NCI-H187 treated with DMSO at 0.1 percent for 48 hours (cell line): ENCODE data around the gene KRT5.

ENCODE experiments used
- DNase-seq: peaks from one replicate; lab custom pipeline; 2025; lab: John Stamatoyannopoulos, UW

Gene KRT5

DNA sequence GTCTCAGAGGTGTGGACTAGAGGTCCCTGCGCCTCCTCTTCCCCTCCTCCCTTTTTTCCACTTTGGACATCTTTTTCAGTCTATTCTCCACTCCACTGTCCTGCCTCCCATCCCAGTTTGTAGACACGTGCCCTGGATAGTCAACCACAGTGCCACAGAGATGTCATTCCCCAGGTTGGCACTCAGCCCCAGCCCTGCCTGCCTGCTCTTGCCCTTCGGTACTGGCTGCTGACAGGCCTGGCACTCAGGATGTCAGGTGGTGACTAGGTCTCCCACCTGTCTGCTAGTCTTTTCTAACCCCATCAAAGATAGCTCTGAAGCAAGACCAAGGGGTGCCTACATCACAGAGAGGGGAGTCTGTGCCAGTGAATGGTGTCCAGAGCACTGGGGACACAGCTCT lies 16.9 kb upstream of the KRT5 start:
- no peak for DNase-seq

GRCh38 chr12:52535574-52535973 lies 15.4 kb upstream of the KRT5 start:
- no peak for DNase-seq

- no peak for DNase-seq
Measured at GRCh38 chr12:52534482-52534881, 14.3 kb upstream of the KRT5 start.

GRCh38 chr12:52533686-52534470 lies 13.7 kb upstream of the KRT5 start:
- DNase-seq, result no peak

- DNase-seq, result no peak
Measured at GRCh38 chr12:52532636-52533035, 12.4 kb upstream of the KRT5 start.

DNA sequence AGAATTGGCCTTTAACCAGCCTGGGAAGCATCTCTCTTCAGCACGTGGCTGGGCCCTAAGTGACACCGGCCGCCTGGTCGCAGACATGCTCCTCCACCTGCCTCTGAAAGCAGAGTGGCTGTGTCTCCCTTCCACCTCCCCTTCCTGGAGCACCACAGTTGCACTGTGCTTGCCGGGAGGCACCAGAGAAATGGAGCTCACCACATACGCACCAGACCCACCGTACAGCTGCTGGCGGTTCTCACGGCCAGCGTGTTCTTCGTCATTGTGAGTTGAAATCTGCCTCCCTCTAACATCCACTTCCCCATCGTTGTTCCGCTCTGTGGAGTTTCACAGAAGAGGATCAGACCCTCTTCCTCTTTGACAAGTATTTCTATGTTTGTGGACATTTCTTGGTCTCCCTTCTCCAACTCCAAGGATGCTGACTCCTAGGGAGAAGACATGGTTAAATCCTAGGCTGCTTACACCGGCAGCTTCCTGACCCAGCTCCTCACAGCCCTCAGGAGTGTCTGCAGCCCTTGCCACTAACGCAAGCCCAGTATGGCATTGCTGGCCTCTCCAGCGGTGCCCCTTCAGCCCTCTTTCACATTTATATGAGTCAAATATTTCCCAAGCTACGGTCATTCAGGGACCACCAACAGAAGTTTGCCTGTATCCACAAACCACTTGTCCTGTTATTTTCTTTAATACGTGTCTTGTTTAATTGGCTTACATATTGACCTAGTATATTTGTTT lies 11.5 kb upstream of the KRT5 start:
- DNase-seq, result no peak

- DNase-seq, result no peak
Measured at GRCh38 chr12:52530905-52531304, 10.7 kb upstream of the KRT5 start.

DNA sequence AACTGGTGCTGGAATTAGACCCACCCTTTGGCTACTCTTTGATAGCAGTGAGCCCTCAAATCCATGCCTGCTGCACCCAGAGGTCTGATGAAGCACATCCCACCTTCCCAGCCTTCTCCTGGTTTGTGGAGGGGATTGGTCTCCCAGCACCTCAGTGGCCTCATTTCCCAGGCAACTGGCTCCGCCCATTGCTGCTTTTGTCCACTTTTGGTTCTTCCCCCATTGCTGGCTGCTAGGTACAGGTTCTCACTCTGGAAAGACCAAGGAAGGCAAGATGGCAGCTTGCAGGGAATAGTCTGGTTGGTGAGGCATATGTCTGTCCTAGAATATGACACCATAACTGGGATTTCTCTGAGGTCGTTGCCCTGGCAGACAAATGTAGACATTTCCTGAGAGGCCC lies 10.2 kb upstream of the KRT5 start:
- DNase-seq, result no peak

- no peak for DNase-seq
Measured at GRCh38 chr12:52529846-52530245, 9.7 kb upstream of the KRT5 start.

DNA sequence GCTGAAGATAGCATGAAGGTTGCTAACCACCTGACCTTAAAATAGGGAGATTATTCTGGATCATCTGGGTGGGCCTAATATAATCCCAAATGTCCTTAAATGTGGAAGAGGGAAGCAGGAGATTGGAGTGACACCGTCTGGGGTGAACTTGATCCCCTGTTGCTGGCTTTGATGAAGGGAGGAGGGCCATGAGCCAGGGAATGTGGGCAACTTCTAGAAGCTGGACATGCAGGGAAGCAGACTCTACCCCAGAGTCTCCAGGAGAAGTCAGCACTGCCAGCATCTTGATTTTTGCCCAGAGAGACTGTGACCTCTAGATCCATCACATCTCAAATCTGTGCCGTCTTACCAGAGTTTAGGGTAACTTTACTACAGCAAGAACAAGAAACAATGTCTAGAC lies 9.2 kb upstream of the KRT5 start:
- no peak for DNase-seq

DNA sequence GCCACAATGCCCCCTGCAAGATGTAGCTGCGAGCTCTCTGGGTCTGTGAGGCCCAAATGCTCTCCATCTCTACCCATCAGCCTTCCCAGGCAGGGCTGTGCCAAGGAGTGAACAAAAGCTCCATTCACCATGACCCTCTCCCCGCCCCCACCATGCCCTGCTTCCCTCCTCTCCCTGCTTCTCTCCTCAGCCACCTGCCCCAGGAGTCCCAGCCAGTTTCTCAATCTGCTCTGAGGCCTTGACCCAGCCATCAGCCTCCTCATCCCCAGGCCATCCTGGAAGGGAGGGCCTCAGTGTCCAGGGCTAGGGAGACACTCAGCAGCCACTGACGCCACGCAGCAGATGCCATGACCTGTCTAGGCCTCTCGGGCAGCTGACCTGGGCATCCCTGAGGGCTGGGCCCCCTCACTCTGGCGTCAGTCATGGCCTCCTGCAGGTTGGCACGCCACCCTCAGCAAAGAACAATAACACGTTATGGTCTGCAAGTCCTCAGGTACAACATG lies 8.5 kb upstream of the KRT5 start:
- no peak for DNase-seq

- no peak for DNase-seq
Measured at GRCh38 chr12:52527121-52527800, 7.1 kb upstream of the KRT5 start.

- no peak for DNase-seq
Measured at GRCh38 chr12:52526511-52526951, 6.3 kb upstream of the KRT5 start.

GRCh38 chr12:52525661-52526499 lies 5.7 kb upstream of the KRT5 start:
- DNase-seq, result no peak

GRCh38 chr12:52524898-52525591 lies 4.9 kb upstream of the KRT5 start:
- no peak for DNase-seq

GRCh38 chr12:52524241-52524897 lies 4.2 kb upstream of the KRT5 start:
- DNase-seq, result no peak

GRCh38 chr12:52523824-52524223 lies 3.6 kb upstream of the KRT5 start:
- no peak for DNase-seq

- no peak for DNase-seq
Measured at GRCh38 chr12:52522346-52523011, 2.3 kb upstream of the KRT5 start.

GRCh38 chr12:52521568-52522266 lies 1.5 kb upstream of the KRT5 start:
- DNase-seq, result no peak
